Activated naive CD4-positive, alpha-beta T cell treated with anti-CD3 and anti-CD28 coated beads, Interleukin-2, amount 50 U/mL, for 16 hours (primary cell): ENCODE measurements around the gene PPP1R9A.

Experiments used
- DNase-seq: peaks from one replicate; pipeline ENCODE4 v3.0.0-alpha.2; 2020

The PPP1R9A gene

GRCh38 chr7:94912085-94912484 lies 4.7 kb downstream of the PPP1R9A start:
- no peak for DNase-seq

DNA sequence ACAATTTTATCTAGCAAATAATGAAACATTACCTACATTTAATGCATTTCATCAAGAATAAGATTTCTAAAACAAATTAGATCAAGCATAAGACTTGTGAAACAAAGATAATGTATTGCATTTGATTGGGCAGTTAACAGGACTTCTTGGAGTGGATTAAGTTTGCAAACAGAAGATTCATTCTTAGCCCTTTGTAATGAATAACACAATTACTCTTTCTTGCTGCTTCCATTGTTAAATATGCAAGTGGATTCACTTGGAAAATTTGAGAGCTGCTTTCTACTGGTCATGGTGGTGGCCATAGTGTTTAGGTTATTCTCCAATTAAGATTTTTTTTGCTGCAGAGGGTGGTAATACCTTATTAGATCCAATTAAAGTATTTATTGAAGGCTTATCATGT lies 6.0 kb downstream of the PPP1R9A start:
- no peak for DNase-seq

DNA sequence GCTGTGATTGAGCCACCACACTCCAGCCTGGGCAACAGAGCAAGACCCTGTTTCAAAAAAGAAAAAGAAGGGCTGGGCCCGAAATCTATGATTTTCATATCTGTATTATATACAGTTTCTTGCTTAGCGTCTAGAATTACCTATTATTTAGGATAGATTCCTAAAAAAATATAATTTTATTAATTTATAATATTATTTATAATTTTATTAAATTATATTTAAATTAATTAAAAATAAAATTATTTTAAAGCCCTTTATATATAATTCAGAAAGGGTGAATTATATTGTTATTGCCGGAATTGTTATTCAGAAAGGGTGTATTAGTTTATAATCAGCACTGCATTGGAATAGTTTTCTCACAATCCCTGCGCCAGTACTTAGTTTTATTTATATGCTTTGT lies 14.5 kb downstream of the PPP1R9A start:
- DNase-seq, result no peak

DNA sequence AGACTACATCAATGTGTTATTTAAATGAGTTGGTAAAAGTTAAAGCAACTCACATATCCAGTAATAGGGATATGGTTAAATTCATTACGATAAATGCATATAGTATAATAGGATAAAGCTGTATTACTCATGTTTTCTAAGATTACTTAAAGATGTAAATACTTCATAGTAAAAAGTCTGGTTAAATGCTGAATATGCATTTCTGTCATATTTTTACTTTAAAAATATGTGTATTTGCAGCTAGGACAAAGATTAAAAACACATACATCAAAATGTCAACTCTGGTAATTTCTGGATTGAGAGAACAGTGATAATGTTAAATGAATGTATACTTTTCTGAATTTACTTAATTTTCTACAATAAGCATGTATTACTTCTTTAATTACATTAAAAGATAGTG lies 15.1 kb downstream of the PPP1R9A start:
- no peak for DNase-seq

- no peak for DNase-seq
Observed at GRCh38 chr7:94923412-94923811, 16.0 kb downstream of the PPP1R9A start.

DNA sequence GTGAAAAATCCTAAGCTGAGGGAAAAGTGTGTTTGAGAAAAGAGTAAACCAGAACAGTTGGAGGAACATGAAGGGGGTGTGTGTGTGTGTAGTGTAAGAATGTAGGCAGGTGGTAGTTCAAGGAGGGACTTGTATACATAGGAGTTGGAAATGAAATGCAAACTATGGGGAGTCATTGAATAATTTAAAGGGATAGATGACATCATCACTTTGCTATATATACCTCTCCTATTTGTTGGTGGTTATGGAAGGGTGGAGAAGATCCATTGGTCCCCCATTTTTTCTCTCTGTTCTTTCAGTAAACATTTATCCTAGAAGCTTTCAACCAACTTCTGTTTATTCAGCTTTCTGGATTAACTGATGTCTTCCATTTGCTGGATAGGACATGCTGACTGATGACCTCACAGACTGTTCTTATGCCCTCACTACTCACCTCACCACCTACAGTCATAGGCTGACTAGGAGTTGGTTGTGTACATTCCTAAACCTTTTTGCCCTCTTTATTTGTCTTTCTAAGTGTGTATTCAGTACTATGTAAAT lies 20.8 kb downstream of the PPP1R9A start:
- no peak for DNase-seq

DNA sequence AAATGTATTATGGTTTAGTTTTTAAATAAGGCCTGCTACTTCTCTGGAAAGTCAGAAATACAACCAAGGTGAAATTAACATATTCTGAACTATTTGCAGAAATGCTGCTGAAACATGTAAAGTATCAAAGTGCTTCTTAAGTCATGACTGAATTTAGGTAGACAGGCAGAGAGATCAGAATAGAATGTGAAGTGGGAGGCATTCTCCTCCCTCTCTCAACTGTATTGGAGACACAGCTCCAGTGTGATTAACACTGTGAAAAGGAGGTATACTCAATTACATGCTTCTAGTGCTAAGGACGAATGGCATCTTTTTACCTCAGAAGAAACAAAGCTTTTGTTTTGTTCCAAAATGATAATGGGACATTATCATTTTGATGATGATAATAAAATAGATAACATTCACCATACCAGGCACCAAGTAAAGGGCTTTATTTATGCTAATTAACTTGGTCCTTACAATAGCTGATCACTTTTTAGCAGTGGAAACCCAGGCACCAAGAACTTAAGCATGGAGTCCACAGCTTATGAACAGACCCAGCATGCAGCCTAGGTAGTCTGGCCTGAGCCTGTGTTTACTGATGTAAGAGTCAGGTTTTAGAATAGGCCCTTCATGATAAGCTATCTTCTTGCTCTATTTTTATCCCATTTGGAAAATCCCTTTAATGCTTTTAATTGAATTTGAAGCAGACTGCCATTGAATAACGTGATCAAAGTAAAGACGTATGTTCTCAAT lies 26.0 kb downstream of the PPP1R9A start:
- DNase-seq, result no peak

DNA sequence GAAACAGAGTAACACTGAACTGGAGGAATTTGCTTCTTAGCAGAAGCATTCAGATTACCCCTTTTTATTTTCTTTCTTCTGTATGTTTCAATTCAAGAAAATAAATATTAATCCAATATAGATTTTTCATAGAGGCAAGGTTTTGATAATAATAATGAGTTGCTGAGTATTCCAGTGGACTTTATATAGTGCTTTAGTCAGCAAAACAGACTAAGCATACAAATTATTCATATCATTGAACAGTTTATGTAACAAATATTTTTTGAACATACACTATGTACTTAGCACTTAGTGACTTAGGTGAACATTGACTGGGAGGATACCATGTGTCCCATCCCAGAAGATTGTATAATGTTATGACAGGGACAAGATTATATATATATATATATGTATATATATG lies 32.0 kb downstream of the PPP1R9A start:
- DNase-seq, result no peak

DNA sequence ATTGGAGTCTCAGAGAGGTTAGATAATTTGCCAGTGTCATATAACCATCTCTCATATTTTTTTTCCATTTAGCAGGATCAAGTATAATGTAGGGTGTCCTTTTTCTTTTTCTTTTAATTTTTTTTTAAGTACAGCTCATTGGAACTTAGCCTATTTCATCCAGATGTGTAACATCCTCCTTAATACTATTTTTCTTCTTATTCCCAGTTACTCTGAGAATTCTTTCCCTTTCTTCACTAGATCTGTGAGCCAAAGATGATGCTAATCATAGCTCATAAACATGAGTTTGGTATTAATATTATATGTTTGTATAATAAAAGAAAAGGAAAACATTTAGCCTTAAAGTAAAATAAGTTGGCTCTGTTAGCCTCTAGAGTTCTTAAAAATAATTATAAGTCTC lies 32.8 kb downstream of the PPP1R9A start:
- DNase-seq, result no peak

DNA sequence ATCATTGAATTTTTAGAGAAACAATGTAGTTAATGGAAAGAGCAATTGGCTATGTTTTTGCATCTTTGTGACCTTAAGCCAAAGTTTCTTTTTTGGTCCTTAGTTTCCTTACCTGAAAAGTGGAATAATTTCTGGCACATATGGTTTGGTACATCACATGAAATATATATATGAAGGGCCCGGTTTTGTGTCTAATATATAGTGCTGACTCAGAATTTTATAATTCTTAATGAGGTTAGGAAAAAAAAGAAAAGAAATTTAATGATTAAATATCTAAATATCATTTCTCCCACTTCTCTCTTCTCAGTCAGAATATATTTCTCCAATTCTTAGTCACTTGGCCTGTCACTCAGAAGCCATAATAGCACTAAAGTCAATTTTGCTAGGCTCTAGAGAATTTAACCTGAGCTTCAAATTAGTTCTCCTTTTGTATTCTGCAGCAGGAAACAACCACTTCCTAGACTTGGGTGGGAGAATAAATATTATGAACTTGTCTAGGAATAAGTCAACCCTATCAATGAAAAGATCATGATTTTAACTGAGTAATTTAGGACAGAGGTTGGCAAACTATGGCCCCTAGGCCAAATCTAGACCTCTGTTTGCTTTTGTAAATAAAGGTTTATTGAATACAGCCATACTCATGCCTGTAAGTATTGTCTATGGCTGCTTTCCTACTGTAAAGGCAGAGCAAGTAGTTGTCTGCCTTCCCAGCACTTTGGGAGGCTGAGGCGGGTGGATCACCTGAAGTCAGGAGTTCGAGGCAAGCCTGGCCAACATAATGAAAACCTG lies 34.6 kb downstream of the PPP1R9A start:
- DNase-seq, result no peak

- DNase-seq, result no peak
Observed at GRCh38 chr7:94943134-94943533, 35.7 kb downstream of the PPP1R9A start.

- DNase-seq, result no peak
Observed at GRCh38 chr7:94949532-94949931, 42.1 kb downstream of the PPP1R9A start.

DNA sequence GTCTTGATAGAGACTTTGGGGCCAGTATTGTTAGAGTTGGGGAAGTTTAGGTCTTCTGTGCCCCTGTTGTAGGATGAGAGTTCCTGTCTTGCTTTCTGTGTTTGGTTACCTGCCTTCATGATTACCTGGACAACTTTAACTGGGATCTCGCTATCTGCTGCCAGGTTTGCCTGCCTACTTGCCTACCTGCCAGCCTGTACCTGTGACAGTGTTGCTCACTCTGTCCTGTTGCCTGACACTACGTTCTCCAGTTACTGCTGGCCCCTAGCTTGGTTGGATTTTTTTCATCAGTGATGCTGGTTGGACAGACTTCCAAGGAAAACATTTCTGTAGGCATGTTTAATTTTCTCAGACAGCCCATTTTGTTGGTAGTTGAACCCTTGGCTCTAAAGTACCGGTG lies 48.4 kb downstream of the PPP1R9A start:
- DNase-seq, result no peak

- no peak for DNase-seq
Observed at GRCh38 chr7:94957061-94957460, 49.7 kb downstream of the PPP1R9A start.

- DNase-seq, result no peak
Observed at GRCh38 chr7:94962661-94963060, 55.3 kb downstream of the PPP1R9A start.

- no peak for DNase-seq
Observed at GRCh38 chr7:94969434-94970084, 62.2 kb downstream of the PPP1R9A start.

DNA sequence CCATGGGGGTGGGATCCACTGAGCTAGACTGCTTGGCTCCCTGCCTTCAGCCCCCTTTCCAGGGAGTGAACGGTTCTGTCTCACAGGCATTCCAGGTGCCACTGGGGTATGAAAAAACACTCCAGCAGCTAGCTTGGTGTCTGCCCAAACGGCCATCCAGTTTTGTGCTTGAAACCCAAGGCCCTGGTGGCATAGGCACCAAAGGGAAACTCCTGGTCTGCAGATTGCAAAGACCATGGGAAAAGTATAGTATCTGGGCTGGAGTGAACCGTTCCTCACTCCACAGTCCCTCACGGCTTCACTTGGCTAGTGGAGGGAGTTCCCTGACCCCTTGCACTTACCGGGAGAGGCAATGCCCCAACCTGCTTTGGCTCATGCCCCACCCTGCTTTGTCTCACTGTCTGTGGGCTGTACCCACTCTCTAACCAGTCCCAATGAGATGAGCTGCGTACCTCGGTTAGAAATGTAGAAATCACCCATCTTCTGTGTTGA lies 62.7 kb downstream of the PPP1R9A start:
- DNase-seq, result no peak

DNA sequence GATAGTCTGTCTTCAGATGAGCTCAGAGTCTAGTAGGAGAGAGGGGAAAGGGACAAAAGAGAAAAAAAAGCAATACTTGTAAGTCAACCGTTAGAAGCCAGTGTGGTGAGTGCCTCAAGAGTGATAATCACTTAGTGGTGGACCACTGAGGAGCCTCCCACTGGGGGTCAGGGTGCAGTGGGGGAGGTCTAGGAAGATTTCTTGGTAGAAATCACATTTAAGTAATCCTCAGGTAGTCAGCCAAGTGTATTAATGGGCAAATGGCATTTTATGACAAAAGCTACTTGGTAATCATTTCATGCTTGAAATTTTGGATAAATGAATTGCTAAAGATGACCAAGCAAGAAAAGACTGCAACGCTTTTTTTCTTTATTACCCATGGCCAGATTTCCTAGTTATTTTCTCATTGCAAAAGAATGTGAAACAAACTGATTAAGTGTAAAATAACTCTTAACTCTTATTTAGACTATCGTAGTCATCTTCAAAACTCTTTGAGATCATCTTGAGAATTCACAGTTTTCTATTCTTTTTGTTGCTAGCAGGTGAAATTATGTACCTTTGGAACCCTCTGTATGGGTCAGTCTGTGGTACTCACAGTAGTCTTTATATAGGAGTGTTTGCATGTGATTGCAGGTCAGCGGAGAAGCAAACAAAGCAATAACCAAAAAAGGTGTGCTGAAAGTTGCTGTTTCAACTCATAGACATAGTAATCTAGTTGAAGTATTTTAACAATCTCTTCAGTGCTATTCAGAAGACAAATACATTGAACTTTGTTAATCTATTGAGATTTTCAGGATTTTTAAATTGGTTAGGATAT lies 63.9 kb downstream of the PPP1R9A start:
- no peak for DNase-seq

DNA sequence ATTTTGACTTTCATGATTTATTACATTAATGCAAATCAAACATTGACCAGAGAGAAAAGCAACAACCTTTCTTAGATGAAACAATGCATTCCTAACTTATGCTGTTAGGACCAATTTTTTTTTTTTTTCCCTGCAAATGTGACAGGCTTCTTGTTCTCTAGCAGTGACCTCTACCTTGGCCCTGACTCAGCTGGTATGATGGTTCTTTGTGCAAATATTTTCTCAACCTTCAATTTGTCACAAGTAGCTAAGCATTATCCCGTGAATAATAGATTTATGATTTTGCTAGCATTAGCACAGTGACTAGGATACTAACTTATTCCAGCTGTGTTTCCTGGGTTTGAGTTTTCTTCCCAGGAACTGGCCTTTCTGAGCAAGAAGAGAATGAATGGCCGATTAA lies 64.9 kb downstream of the PPP1R9A start:
- DNase-seq, result no peak

GRCh38 chr7:94973844-94974243 lies 66.5 kb downstream of the PPP1R9A start:
- DNase-seq, result no peak

GRCh38 chr7:94974423-94974822 lies 67.0 kb downstream of the PPP1R9A start:
- DNase-seq, result no peak

GRCh38 chr7:94975336-94975735 lies 67.9 kb downstream of the PPP1R9A start:
- DNase-seq, result no peak
